Endothelial cell of hepatic sinusoid (primary cell): Measurements from ENCODE around the gene NHEJ1.

Experiments
- in situ Hi-C: cut with HindIII; loops from 2 replicates; pipeline ENCODE4 v1.10.0; 2017; ENCODE audit warnings: low sequenced_read_pairs

Gene NHEJ1

DNA sequence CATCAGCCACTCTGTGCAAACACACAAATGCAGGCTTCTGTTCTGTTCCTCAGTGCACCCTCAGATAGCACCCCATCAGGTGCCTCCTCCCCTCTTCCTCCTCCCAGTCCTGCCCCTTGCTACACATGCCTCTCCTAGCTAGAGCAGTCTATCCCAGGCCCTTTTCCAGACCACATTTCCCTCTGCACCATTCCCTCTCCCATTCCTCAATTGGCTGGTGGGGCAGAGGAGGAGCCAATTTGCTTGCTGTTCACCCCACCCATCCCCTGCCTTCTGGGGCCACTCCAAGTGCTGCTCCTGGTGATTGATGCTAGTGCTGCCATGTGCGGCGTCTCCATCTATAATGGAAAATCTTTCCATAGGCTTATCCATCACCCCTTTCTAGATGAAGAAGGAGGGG, 124.7 kb downstream of the NHEJ1 start:
- in situ Hi-C loops, result no loop called here

GRCh38 chr2:219034823-219035222, 125.8 kb downstream of the NHEJ1 start:
- in situ Hi-C loops, result no loop called here

DNA sequence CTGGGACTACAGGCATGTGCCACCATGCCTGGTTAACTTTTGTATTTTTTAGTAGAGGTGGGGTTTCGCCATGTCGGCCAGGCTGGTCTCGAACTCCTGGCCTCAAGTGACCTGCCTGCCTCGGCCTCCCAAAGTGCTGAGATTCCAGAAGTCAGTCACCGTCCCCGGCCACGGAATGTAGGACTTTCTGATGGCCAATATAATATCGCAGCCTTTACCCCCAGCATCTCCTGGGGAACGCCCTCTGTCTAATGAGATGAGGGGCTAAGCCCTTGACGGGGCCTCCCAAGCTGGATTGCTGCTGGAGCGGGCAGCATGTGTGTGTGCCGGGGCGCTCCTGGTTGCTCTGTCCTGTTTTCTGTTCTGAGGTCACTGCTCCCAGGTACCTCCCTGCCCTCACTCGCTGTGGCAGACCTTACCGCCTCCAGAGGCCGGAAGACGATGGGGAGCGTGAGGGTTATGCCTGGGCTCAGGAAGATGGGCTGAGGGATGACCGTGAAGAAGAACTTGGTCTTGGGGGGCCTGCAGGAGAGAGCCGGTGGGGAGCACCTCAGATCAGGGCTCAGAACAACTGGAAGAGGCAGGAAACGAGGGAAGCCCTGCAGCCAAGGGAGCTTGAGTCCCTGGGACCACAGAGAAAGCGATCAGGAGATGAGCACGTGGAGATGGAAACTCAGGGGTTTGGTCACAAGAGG, 128.4 kb downstream of the NHEJ1 start:
- in situ Hi-C loops, result no loop called here

GRCh38 chr2:219031005-219031738, 129.4 kb downstream of the NHEJ1 start:
- in situ Hi-C loops, result no loop called here

GRCh38 chr2:219030177-219030940, 130.3 kb downstream of the NHEJ1 start:
- in situ Hi-C loops, result no loop called here

GRCh38 chr2:219029829-219030165, 130.8 kb downstream of the NHEJ1 start:
- in situ Hi-C loops, result no loop called here

DNA sequence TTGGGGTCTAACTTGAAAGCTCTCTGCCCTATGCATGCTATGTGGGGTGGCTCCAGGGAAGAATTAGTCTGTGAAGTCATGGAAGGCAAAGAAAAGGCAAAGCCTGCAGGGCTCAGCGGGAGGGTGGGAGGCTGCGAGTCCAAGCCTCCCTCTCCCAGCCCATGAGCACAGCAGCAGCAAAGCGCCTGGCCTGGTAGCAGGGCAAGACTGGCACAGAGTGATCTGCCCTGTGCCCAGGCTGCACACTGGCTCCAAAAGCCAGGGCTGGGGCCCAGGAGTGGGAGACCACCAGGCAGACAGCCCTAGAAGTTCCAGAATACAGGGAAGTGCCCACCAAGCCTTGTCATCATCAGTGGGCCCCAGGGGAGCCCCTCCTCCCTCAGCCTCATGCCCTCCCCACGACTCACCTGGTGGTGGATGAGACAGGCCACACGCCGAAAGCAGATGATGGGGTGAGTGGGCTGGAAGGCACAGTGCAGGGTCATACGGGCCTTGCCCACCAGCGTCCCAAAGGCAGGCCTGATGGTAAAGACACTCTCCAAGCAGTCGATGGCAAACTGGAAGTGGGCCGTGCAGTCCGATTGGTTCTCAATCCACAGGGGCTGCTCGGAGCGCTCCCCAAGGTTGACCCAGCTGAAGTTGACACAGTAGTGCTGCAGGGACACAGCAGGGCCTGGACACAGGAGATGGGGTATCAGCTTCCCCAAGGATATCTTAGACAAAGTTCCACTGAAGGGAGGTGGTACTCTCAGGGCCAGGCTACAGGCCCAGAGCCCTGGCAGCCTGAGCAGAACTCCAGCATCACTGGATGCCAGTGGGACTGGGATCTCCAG, 131.4 kb downstream of the NHEJ1 start:
- in situ Hi-C loops, result no loop called here

DNA sequence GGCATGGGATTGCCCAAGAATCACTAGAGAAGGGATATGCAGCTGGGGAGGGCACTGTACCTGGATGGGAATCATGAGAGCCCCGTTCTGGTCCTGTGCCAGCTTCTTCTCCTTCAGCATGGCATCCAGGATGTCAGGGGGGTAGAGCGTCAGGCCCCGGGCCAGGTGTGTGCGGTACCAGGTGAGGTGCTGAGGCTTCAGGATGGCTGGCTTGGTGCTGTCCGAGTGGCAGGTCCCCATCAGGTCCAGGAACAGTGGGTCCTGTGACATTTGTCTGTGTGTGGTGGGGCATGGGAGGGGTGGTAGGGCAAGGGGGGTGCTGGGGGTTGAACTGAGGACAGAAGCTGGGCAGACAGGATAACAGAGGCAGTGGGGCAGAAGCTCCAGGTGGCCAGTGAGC, 132.5 kb downstream of the NHEJ1 start:
- in situ Hi-C loops, result no loop called here

DNA sequence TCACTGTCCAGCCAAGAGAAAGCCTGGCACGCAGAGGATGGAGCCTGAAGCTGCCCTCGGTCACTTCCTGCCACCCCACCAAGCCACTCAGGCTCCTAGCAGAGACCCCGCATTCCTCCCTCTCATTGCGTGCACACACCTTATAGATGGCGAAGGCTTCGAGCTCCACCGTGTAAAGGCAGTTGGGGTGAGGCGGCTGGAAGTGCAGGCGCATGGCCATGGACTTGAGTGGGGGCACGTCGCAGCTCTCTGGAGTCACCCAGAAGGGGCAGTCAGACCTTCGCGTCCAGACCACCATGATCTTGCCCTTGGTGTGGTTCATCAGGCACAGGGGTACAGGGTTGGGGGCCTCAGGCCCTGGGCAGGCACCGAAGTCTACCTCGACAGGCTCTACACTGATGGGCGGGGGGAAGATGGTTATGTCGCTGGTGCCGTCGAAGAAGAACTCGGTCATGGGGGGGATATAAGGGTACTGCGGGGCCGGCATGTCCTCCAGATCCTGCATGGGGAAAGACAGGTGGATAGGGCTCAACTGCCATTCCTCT, 133.0 kb downstream of the NHEJ1 start:
- in situ Hi-C loops, result no loop called here

DNA sequence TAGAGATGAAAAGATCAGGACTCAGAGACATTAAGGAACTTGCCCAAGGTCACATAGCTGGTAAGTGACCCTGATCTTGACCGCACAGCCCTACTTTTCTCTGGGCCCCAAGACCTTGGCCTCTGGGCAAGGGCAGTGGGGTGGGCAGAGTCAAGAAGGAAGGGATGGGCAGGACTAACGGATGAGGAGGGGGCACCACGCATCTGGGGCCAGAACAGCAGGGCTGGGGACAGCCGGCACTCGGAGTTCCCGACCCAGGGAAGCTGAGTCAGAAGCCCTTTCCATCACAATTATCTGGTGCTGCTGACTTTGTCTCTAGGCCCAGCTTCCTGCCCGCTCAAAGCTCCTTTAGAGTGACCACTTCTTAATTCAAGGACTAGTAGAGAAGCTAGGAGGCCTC, 133.7 kb downstream of the NHEJ1 start:
- in situ Hi-C loops, result no loop called here

- in situ Hi-C loops, result no loop called here
Measured at GRCh38 chr2:219025637-219026585, 134.7 kb downstream of the NHEJ1 start.
